VCaP (cell line): ENCODE results near the gene FGF1.
A peak's percentile ranks its signal among the peaks of the same experiment; 100 is the strongest.

Source experiments
- H3K27ac ChIP-seq: fragments of 450-650 bp; 2 replicates; pipeline ENCODE4 v1.5.1; 2017
- CTCF ChIP-seq: fragments of 450-650 bp; conservative IDR thresholded peaks from 2 replicates; pipeline ENCODE4 v1.5.1; 2017; ENCODE audit warnings: mild to moderate bottlenecking, moderate library complexity

The FGF1 gene

GRCh38 chr5:142701673-142702311 is 15.9 kb upstream of the FGF1 start:
- no peak for TF ChIP-seq CTCF
- H3K27ac ChIP-seq: no peak overlapping the region

- H3K27ac ChIP-seq: no peak overlapping the region
- no peak for TF ChIP-seq CTCF
Observed at GRCh38 chr5:142700566-142700965, 14.7 kb upstream of the FGF1 start.

- peak; percentile 99 for TF ChIP-seq CTCF
Observed at GRCh38 chr5:142699184-142699720, 13.4 kb upstream of the FGF1 start.

GRCh38 chr5:142698447-142699183 is 12.7 kb upstream of the FGF1 start:
- TF ChIP-seq CTCF: 0 out of 2 replicates have a peak, but pooled peaks have one; percentile 63
- H3K27ac ChIP-seq: peak overlapping the region; percentile 24; the same call in 1 of the 2 replicates

More at GRCh38 chr5:142699184-142699720, 13.4 kb upstream of the FGF1 start:
- peak overlapping the region; percentile 24; the same call in 1 of the 2 replicates for H3K27ac ChIP-seq

GRCh38 chr5:142697356-142698255 is 11.7 kb upstream of the FGF1 start:
- H3K27ac ChIP-seq: peak overlapping the region; percentile 24; the same call in 1 of the 2 replicates
- TF ChIP-seq CTCF: no peak

- no peak for TF ChIP-seq CTCF
- H3K27ac ChIP-seq: no peak overlapping the region
Observed at GRCh38 chr5:142696379-142696778, 10.5 kb upstream of the FGF1 start.
